ENCODE results near the gene BOD1L1.

DNA sequence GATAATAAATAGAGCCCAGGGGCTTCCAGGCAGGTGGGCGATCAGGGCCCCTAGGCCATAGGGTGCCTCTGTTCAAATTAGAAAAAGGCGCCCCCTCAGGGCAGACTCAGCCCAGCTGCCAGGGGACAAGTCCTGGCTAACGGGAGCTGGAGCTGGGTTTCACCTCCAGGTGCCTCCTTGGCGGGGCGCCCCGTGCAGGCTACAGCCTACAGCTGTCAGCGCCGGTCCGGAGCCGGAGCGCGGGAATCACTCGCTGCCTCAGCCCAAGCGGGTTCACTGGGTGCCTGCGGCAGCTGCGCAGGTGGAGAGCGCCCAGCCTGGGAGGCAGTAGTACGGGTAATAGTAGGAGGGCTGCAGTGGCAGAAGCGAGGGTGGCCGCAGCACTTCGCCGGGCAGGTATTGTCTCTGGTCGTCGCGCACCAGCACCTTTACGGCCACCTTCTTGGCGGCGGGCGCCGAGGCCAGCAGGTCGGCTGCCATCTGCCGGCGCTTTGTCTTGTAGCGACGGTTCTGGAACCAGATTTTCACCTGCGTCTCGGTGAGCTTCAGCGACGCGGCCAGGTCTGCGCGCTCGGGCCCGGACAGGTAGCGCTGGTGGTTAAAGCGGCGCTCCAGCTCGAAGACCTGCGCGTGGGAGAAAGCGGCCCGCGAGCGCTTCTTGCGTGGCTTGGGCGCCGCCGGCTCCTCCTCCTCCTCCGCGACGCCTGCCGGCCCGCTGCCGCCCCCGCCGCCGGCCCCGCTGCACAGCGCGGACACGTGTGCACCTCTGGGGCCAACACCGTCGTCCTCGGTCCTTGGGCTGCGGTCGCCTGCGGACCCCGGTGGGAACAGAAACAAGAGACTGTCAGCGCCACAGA, 85.6 kb downstream of the BOD1L1 start:
- TF ChIP-seq TAF1 (IDR thresholded peaks at IDR 0.05; ENCODE audit: borderline replicate concordance, low read depth, low read length) (no peak), POLR2A (IDR thresholded peaks at IDR 0.05; ENCODE audit: low read depth, low read length) (no peak), POLR2AphosphoS5 (IDR thresholded peaks at IDR 0.05; ENCODE audit: low read depth, low read length) (no peak)

Data from GM12892 (cell line).